ENCODE measurements around the gene TBPL1. TPM values are rescaled to one million over a fixed set of nuclear protein-coding genes. Genes with fewer than 3 reads are reported as not detected.

Gene TBPL1
- total RNA-seq, 1 donor from 2014 or later, result 13.4 TPM

- no peaks in the 10 kb centered on the region for H3K27me3 ChIP-seq (ENCODE audit: low read depth)
Measured at GRCh38 chr6:134039116-134039515, 86.1 kb downstream of the TBPL1 start.

More at GRCh38 chr6:134039116-134039515, 86.1 kb downstream of the TBPL1 start:
- no peak for DNase-seq
- Histone ChIP-seq H3K9me3 (replicated peaks) (no peaks in the 10 kb centered on the region), H3K4me3 (no peak overlapping the region), H3K27ac (replicated peaks) (no peak overlapping the region), H3K36me3 (no peaks in the 10 kb centered on the region), H3K4me1 (peaks cover 38% of the 10 kb centered on the region)
- TF ChIP-seq, protein P1, sequence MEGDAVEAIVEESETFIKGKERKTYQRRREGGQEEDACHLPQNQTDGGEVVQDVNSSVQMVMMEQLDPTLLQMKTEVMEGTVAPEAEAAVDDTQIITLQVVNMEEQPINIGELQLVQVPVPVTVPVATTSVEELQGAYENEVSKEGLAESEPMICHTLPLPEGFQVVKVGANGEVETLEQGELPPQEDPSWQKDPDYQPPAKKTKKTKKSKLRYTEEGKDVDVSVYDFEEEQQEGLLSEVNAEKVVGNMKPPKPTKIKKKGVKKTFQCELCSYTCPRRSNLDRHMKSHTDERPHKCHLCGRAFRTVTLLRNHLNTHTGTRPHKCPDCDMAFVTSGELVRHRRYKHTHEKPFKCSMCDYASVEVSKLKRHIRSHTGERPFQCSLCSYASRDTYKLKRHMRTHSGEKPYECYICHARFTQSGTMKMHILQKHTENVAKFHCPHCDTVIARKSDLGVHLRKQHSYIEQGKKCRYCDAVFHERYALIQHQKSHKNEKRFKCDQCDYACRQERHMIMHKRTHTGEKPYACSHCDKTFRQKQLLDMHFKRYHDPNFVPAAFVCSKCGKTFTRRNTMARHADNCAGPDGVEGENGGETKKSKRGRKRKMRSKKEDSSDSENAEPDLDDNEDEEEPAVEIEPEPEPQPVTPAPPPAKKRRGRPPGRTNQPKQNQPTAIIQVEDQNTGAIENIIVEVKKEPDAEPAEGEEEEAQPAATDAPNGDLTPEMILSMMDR (IDR thresholded peaks at IDR 0.05; ENCODE audit: borderline replicate concordance), result no peak
- intact Hi-C loops (cut with micrococcal nuclease), result no loop called here

Other genes starting within 250 kb of the TBPL1 start
- 5.3 TPM for gene TCF21, start 64.1 kb upstream of the TBPL1 start, total RNA-seq
- gene SLC2A12, start 99.4 kb downstream of the TBPL1 start, total RNA-seq, result 20.8 TPM